GM19468 (cell line): ENCODE data around the gene SDK1.

Source experiments
- ATAC-seq: cut with Tn5 transposase; IDR thresholded peaks from one replicate; pipeline ENCODE4 v1.9.1; 2021; ENCODE audit warnings: mild to moderate bottlenecking, moderate library complexity, moderate number of reproducible peaks; ENCODE audit not compliant: unreplicated experiment; ENCODE audit errors: extremely low read depth

The SDK1 gene

DNA sequence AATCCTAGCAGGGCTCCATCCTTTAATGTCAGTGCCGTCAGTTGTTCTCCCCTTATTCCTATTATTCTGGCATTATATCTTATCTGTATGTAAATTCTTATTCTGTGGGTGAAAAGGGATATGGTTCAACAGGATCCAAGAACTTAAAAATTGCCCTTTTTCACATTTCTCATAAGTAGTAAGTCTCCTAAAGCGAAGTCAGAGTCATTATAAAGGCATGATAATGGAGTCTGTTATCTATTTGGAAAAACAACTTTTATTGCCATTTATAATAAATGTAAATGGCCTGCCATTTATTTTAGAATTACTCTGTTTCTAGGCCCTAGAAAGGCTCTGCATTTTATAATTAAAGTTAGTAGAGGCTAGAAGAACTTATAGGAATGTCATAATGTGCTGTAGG lies 31.3 kb downstream of the SDK1 start:
- ATAC-seq: no peak

DNA sequence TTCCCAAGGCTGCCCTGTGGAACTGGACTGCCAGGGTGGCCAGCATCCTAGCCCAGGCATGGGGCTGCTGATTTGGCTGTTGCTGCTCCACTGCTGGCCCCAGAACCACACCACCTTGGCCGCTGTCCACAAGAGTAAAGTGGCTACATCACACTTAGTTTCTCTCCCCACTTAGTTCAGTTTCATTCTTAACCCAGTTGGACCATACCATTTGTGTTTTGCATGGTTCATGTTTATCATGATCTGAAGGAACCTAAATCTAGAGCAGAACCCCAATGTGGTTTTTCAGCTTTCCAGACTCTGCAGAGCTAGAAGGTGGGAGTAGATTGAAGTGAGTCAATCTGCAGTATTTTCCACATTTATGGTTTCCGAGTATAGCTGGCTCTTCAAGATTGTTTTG lies 32.8 kb downstream of the SDK1 start:
- no peak for ATAC-seq

DNA sequence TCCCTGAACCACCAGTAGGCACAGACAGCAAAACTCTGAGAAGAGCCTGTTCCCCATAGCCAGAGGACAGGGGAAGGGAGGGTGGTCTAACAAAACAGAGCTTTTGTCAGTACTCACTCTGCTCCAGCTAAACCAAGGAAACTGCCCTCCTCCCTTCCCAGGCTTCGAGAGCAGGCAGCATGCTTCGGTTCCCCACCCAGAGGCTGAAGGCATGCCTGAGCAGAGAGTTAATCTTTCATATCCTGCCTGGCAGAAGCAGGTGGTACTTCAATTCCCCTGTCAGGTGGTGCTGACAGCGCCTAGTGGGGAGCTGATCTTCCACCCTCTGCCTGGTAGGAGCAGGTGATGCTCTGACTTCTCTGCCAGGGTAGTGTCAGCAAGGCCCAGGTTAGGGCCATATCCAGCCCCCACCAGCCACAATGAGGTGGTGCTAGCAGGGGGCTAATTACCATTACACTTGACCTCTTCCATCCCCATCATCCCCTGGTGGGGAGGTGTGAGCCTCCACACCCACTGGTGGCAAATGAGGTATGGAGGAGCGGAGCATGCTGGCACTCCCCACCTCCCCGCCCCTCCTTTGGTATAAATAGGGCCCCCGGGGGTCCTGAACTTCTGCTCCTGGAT lies 35.1 kb downstream of the SDK1 start:
- no peak for ATAC-seq

DNA sequence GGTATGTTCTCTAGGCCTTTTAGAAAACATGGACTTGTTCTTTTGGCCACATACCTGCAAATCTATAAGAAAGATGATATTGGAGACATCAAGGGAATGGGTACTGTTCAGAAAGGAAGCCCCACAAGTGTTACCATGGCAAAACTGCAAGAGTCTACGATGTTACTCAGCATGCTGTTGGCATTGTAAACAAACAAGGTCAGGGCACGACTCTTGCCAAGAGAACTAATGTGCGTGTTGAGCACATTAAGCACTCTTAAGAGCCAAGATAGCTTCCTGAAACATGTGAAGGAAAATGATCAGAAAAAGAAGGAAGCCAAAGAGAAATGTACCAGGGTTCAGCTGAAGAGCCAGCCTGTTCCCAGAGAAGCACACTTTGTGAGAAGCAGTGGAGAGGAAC lies 37.1 kb downstream of the SDK1 start:
- no peak for ATAC-seq

DNA sequence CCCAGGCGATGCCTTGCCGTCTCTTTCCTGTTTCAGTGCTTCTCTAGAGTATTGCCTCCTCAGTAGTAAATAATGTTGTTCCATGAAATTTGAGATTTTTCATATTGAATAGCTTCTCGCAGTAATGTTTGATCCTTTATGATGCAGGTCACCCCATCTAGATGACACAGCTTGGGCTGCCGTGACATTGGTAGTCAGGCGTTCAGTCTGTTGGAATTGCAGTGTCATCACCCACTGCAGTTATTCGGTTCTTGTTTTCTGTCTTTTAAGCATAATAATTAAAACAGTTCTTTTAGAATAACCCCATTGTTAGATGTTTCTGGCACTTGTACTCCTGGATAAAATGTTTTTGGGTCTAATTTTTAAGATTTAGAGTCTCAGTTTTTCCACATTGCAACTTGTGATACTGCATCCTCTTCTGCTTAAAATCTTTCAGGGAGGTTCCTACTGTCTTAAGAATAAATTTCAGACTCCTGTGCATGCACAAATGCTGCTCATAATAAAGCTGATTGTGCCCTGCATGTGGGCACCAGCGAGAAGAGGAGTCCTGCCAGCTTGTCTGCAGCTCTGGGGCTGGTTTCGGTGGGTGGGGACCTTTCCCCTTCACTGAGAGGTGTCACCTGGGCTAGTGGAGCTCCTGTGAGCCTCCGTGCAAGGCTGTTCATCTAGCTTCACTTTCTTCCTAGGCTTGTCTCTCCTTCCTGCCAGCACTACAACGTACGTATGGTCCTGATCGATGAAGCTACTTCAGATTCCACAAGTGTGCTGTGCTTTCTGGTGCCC lies 44.8 kb downstream of the SDK1 start:
- no peak for ATAC-seq

DNA sequence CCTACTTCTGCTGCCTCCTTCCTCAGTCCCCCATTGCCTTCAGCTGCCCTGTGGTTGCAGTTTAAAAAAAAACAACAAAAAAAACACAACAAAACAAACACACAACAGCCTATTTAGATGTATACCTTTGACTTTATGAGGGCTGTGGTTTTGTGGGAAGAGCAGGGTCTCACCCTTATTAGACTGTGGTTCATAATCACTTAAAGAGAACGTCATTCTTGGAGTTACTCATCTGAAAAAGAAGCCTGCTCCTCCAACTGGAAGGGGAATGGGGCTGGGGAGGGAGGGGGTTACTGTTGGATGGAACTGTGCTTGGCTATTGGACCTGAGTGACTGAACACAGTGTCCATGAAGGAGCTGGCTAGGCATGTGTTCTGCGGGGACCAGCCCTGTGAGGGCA lies 48.1 kb downstream of the SDK1 start:
- ATAC-seq: no peak

DNA sequence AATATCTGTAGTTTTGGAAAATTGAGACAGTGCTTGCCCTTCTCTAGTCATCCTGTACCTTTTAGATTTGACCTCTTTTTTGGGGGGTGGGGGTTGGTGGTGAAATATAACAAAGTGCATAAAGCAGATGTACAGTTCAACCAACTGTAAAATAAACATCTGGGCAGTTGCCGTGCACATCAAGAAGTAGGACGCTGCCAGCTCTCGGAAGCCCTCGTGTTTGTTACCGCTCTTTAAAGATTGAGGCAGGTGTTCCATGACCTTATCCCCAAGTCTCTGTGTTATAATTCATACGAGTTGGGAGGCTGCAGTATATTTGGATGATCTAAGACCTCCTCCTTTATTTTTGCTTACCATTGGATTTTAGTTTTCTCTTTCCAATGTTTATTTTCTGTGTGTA lies 55.1 kb downstream of the SDK1 start:
- no peak for ATAC-seq

DNA sequence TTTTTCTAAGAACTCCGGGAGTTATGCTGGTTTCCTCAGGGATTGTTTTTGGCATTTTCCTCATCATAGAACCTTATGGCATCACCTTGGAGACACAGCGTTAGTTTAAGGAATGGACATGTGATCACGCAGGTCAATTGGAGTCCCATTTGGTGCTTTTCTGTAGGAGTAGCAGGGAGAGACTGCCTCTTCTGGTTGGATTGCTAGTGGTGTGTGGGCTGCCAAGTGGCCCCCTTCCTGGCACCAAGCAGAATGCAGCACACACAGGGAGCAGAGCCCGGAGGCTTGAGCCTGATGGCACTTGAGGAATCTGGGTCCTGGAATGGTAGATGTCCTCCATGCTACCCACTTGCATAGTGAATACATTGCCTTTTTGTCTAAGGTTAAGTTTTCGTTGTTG lies 57.9 kb downstream of the SDK1 start:
- no peak for ATAC-seq

DNA sequence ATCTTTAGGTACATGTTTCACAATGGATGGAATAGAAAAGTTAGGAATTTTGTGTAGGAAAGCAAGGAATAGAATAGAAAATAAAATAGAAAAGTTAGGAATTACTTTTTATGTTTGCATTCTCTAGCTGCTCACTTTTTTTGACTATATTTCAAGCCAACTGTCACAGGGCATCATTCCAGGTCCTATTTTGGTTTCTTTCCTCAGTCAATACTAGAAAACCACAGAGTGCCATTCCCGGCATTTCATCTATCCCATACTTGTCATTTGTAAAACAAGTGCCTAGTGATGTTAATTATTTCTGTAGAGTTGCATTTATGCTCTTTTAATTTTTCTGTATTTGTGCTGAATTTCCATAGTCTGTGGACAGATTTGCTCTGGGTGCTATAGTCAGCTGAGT lies 66.2 kb downstream of the SDK1 start:
- no peak for ATAC-seq

DNA sequence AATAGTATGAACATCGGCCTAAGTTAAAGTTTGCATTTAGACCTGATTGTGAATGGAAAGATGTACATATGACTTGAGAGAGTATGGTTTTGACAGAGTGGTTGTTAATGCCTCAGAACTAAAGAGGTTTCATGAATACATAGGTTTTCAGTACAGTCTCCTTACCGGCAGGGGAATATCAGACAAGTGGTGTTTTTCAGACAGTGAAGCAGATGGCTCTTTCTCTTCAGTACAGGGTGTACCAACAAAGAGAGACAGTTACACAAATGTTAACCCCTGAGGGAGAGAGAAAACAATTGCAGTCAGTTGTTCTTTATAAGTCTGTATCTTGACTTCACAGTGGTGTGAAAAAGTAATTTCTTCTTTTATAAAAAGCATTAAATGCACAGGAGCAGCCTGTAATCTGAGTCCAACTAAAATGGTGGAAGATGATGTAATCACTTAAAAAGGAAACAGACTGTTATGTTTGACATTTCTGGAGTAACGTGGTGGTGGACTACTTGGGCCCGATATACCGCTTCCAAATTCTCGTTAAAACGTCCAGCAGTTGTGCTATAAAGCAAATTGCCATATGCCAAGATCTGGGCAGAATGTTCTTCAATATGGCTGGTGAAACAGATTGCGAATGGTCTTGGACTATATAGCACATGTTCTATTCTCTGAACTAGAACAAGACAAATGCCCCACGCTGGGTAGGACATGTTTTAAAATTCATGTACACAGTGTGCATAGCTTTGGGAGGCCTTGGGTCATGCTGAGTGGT lies 69.2 kb downstream of the SDK1 start:
- no peak for ATAC-seq

DNA sequence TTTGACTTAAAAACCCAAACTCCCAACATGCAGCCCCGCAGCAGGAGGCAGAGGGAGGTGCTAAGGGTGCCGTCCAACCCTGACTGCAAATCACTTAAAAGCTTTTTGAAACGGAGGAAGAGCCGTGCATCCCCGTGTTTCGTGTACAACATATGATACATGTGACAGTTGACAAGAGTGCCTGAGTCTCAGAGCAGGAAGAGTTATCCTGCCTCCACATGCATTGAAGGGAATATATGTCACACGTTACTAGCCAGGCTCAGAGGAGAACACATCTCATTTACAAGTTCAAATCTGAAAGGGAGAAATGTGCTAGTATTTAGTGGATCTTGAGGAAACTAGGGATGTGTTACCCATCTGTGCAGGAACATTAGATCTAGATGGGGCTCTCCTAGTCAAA lies 69.9 kb downstream of the SDK1 start:
- no peak for ATAC-seq

DNA sequence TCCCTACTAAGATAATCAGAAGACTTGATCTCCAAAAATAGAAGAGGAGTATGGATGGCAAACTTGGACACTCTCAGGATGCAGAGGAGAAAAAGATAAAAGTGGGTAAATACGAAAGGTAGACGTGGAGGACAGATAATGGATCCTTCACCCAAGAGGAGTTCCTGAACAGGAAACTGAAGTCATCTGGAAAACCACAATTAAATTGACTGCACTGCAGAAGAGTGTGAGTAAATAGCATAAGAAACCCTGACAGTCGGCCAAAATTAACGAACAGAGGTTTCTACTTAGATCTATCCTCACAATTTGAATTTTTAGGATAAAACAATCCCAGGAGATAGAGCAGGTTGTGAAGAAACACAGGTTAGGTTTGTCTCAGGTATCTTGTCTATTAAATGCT lies 70.5 kb downstream of the SDK1 start:
- ATAC-seq: no peak

DNA sequence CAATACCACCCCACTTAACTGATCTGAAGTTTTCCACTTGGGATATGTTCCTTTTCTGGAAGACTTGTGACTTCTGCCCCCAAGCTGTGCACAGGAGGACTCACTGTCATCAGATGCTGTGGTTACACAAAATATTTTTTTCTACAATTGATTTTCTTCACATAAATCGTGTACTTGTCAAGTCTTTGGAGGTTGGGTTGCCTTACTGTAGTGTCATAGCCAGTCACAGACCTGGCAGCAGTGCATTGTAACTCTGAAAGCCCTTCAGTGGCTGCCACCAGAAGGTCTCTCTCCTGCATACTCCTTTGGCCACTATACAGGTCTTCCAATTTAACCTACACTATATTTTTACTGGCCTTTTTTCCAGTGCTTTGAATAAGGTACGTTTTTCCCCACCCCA lies 73.2 kb downstream of the SDK1 start:
- no peak for ATAC-seq

DNA sequence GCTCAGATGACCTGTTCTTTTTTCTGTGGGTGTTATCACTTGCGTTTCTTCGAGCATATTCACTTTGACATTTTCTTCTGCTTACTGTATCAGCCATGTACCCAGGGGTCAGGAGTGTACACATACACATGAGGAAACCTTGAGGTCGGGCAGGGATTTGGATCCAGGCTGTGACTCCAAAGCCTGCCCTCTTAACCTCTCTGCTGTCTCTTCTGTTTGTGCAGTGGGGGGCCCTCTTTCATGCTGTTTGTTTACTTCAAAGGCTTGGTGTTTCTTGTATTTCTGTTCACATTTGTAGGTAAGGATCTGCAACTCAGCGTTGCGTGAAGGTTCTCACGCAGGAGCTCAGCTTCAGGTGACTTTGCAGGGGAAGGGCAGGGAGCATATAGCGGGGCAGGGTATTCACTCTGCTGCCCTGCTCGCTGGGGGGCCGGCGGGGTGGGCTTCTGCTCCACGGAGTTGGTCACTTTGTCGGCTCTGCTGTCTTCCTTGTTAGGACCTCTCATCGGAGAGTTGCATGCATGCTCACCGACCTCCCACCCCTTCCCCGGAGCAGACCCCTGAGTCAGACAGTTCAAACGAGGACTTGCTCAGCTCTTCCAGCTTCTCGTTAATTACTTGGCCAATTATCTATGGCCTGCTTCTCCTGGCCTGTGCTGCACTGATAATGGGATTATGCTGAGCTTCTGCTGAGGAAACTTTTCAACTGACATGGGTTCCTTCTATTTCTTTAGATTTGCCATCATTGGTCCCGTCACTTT lies 77.5 kb downstream of the SDK1 start:
- no peak for ATAC-seq

DNA sequence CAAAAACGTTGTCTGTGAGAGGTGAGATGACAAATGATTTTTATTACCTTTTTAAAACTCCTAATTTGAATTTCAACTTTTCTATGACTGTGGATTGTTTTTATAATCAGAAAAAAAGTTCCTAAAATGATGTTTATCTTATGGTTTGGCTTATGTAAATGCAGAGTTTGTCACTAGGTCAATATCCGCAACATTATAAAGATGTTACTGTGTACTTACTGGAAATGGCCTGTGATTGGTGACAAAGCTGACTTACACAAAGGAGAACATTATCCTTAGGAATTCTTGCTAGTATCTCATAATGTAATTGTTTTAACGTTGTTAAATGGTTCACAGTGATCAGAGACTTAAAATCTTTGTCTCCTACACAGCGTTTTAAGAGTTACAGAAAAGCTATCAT lies 79.0 kb downstream of the SDK1 start:
- ATAC-seq: no peak

DNA sequence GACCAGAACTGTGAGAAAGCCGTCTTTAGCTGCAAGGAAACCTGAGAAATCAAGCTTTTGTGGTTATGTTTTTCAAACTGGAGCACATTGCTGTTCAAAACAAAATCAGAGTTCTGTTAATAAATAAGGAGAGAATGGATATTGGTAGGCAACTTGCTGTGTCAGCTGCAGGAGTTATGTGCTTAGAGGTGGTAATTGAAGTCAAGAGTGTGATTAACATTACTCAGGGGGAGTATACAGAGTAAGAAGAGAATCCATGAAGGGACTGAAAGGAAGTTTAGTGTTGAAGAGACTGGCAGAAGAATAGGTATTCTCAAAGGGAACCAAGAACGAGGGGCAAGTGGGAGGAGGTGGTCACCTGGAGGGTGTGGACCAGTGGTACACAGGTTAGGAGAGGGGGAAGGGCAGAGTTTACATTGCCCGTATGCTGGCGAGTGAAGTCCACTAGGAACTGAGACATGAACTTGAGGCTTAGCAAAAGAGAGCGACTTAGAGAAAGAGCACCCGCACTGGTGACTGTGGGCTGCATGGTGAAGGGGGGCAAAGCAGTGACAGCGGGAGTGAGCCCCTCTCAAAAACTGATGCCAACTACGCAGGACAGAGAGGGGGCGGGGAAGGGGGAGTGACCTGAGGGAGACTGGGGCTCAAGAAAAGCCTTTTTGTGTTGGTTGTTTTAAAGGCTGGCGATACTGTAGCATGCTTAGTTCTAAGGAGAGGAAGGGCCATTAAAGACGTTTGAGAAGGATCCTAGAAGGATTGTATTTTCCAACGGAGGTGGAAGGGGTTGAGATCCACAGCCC lies 80.0 kb downstream of the SDK1 start:
- no peak for ATAC-seq

DNA sequence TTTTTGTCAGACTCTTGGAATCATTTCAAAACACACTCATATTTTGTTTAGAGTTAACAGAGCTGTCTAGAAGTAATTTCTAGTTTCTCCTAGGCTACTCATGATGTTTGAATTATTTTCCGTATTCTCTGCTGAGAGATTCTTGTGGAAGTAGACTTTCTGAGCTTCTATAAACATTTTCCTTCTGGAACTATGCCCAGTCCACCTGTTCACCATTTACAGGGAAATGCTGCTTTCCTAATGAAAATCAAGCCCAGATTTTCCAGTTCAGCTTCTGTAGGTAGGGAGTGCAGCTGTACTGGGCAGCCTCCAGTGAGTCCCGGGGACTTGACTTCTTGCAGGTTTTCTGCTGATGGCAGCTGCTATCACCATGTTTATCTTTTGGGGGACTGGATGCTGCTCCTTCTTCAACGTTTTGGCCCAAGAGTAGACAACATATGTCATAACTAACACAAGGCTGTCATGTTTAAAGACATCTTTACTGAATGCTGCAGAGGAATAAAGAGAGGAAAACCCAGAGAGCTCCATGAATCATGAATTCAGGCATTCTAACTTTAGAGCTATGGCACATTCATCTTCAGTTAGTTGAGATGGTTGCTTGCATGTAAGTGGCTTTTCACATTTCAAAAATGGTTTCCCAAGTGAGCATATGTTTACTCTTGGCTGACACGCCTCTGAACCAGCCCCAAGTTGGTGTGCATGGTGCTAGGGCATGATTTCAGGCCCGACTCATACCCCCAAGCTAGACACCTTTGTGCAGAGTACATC lies 85.6 kb downstream of the SDK1 start:
- ATAC-seq: no peak

DNA sequence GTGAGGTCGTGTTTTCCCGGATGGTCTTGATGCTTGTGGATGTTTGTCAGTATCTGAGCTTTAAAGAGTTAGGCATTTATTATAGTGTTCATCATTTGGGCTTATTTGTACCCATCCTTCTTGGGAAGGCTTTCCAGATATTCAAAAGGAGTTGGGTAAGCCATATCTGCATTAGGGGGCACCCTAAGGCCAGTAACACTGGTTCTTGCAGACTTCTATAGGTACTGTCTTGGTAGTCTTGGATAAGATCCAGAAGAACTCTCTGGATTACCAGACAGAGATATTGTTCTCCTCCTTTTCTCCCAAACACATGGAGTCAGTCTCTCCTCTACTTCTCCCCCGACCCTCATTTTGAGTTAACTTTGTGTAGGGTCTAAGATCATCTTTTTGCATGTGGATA lies 92.8 kb downstream of the SDK1 start:
- ATAC-seq: no peak

DNA sequence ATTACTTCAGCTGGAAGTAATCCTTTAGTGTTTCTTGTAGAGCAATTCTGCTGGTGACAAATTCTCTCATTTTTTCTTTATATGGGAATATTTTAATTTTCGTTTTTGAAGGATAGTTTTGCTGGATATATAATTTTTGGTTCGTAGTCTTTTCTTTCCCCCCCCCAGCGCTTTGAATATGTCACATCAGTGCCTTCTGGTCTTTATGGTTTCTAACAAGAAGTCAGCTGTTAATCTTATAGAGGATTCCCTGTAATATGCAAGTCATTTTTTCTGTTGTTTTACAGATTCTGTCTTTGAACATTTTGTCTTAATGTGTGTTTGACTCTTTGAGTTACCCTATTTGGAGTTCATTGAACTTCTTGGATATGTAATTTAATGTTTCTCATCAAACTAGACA lies 96.3 kb downstream of the SDK1 start:
- no peak for ATAC-seq
